GM12873 (cell line): ENCODE data around the gene ANKS3.

Source experiments
- TF ChIP-seq, protein P1 (sequence below): IDR thresholded peaks from 2 replicates; pipeline ENCODE4 v1.5.1; 2012; ENCODE audit warnings: low read depth, mild to moderate bottlenecking, moderate library complexity, low read length, control low read depth; ENCODE audit not compliant: insufficient read depth; ENCODE audit errors: missing control alignments

ANKS3 gene

DNA sequence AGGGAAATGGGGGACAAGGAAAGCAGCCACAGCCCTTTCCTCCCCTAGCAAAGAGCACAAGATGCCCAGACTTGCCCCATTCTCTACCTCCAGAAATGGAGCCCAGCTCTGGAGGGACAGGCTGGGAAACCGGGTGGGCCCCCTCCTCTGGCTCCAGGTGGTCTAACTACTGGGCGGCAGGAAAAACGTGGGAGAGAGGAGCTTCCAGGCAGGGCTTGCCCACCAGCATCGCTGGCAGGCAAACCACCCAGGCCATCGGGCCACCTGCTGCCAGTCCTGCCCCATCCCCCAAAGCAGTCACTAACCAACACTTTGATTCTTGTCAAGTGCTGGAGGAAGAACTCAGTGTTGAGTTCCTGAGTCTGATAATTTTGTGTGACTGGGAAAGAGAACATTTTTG, 15.6 kb downstream of the ANKS3 start:
- TF ChIP-seq, protein P1, sequence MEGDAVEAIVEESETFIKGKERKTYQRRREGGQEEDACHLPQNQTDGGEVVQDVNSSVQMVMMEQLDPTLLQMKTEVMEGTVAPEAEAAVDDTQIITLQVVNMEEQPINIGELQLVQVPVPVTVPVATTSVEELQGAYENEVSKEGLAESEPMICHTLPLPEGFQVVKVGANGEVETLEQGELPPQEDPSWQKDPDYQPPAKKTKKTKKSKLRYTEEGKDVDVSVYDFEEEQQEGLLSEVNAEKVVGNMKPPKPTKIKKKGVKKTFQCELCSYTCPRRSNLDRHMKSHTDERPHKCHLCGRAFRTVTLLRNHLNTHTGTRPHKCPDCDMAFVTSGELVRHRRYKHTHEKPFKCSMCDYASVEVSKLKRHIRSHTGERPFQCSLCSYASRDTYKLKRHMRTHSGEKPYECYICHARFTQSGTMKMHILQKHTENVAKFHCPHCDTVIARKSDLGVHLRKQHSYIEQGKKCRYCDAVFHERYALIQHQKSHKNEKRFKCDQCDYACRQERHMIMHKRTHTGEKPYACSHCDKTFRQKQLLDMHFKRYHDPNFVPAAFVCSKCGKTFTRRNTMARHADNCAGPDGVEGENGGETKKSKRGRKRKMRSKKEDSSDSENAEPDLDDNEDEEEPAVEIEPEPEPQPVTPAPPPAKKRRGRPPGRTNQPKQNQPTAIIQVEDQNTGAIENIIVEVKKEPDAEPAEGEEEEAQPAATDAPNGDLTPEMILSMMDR, result no peak

DNA sequence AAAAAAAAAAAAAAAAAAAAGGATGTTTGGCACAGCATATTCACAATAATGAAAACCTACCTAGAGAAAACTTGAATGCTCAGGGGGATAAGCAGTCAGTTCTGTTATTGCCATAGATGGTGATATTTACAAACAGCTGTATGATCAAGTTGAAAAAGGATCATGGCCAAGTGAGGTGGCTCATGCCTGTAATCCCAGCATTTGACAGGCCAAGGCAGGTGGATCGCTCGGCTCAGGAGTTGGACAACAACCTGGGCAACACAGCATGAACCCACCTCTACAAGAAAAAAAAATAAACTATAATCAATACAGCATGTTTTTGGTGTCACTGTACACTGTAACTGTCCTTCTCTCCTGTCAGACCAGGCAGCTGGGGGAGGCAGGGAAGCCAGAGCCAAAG, 19.1 kb downstream of the ANKS3 start:
- TF ChIP-seq, protein P1, result no peak

DNA sequence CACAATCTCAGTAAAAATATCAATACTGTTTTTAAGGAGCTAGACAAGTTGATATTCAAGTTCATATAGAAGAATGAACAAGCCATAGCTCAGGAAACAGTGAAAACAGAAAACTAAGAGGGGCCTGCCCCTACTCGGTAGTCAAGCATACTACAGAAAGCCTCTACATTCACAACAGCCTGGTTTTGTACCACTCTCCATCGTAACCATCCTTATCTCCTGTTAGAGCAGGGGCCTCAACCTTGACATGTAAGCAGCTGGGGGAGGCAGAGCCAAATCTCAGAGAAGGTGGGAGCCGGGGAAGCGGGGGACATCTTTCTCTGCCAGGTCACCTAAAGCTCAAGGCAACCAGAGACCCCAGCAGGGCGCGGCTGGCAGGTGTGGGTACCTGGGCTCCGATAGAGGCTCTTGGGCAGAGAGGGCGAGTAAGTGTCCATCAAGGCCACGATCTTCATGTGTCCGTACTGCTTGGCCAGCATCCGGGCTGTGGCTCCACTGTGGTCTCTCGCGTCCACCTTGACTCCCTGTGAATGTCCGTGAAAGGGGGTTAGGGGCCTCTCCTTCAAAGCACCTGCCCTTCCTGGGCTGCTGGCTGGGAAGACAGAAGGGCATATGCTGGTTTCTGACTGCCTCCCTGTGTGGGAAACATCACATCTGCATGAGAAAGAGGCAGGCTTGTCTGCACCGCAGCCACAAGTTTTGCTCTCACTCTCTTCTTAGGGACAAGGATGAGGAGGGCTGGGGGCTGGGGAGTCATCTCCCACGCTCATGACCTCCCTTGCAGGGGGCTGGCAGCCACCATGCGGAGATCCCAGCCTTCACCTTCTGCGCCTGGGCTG, 20.2 kb downstream of the ANKS3 start:
- TF ChIP-seq, protein P1, result no peak

DNA sequence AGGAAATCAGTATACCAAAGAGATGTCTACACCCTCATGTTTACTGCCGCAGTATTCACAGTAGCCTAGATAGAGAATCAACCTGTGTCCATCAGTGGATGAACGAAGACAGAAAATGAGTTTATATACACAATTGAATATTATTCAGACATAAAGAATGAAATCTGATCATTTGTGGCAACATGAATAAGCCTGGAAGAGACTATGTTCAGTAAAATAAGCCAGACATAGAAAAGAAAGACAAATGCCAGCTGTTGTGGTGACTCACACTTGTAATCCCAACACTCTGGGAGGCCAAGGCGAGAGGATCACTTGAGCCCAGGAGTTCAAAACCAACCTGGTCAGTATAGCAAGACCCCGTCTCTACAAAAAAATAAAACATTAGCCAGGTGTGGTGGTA, 24.6 kb downstream of the ANKS3 start:
- TF ChIP-seq, protein P1, result no peak

DNA sequence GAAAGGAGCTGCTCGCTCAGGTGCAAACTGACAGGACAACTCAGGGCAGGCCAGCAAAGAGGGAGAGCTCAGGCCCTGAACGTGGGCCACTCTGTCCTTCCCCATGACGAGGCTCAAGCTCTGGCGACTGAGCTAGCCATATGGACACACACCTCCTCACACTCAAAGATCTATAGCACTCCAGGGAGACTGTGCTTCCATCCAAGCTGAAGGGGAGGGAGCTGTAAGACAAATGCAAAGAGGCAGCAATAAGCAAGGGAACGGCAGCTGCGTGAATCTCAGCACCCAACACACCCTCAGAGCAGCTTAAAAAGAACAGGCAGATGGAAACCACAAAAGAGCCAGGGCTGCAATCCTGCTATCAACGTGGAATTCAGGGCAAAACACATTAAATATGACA, 27.2 kb downstream of the ANKS3 start:
- TF ChIP-seq, protein P1, result no peak

DNA sequence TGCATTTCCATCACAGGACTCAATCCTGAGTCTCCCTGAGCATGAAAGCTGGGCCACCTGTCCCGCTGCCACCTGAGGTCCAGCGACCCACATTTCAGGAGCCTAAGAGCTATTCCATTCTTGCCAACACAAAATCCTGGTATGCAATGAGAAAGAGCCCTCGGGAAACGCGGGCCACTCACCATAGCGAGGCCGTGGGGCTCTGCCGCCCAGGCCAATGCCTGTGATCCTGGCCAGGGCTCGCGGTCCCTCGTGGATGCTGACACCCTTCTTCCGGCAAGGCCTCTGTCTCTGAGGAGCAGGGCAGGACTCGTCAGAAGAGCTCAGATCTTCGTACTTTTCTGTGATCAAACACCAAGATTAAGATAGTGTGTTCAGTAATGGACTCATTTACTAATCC, 29.2 kb downstream of the ANKS3 start:
- TF ChIP-seq, protein P1, result no peak

DNA sequence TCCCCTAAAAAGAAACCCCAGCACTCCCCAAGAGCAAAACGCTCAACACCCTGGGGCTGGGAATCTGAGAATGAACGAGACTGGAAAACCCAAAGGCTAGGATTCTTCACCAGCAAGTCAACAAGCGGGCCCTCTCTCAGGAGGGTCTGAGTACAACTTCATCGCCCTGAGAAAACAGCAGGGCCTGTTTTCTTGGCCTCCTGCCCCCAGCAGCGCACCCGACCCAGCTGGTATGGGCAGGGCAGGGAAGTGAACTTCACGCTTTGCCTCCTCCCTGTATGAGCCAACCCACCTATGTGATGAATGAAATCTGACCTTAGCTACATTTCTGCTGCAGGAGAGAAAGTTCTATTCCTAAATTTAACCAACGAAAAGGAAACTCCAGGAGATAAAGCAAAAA, 29.6 kb downstream of the ANKS3 start:
- TF ChIP-seq, protein P1, result no peak
